GM19467 (cell line): Measurements from ENCODE around the gene ST8SIA6.
"Not testable (repeated sequence)": the region's sequence is repeated elsewhere in the genome, so short reads cannot be mapped to it uniquely, and the experiment has no call there.

Source experiments
- ATAC-seq: cut with Tn5 transposase; IDR thresholded peaks from one replicate; pipeline ENCODE4 v1.9.1; 2021; ENCODE audit warnings: mild to moderate bottlenecking, moderate library complexity; ENCODE audit not compliant: unreplicated experiment

ST8SIA6 gene

GRCh38 chr10:17454161-17455014 is at the start of gene ST8SIA6:
Gene ST8SIA6, minus strand, starts transcription at chr10:17454595. Its CDS starts 340 bp downstream, at chr10:17454255.
- peak; percentile 69 for ATAC-seq

GRCh38 chr10:17503795-17504194 is 49.4 kb upstream of the ST8SIA6 start:
- ATAC-seq = no peak

GRCh38 chr10:17502814-17503213 is 48.4 kb upstream of the ST8SIA6 start:
- no peak for ATAC-seq

GRCh38 chr10:17499014-17499413 is 44.6 kb upstream of the ST8SIA6 start:
- ATAC-seq = not testable (repeated sequence)

GRCh38 chr10:17497446-17498030 is 43.1 kb upstream of the ST8SIA6 start:
- ATAC-seq = no peak

GRCh38 chr10:17494626-17495260 is 40.3 kb upstream of the ST8SIA6 start:
- no peak for ATAC-seq

- ATAC-seq = no peak
These were observed 34.5 kb upstream of the ST8SIA6 start for GRCh38 chr10:17488848-17489247.

- ATAC-seq = no peak
These were observed 28.7 kb upstream of the ST8SIA6 start for GRCh38 chr10:17483079-17483478.

- ATAC-seq = no peak
These were observed 25.4 kb upstream of the ST8SIA6 start for GRCh38 chr10:17479822-17480221.

- no peak for ATAC-seq
These were observed 24.7 kb upstream of the ST8SIA6 start for GRCh38 chr10:17479015-17479615.

- ATAC-seq = peak; percentile 58
These were observed 21.7 kb upstream of the ST8SIA6 start for GRCh38 chr10:17476073-17476472.

- no peak for ATAC-seq
These were observed 21.3 kb upstream of the ST8SIA6 start for GRCh38 chr10:17475661-17476060.

- no peak for ATAC-seq
These were observed 20.4 kb upstream of the ST8SIA6 start for GRCh38 chr10:17474595-17475323.

- ATAC-seq = no peak
These were observed 19.0 kb upstream of the ST8SIA6 start for GRCh38 chr10:17473228-17473950.

GRCh38 chr10:17472481-17473227 is 18.3 kb upstream of the ST8SIA6 start:
- ATAC-seq = no peak

GRCh38 chr10:17470246-17470645 is 15.9 kb upstream of the ST8SIA6 start:
- ATAC-seq = no peak

- no peak for ATAC-seq
These were observed 11.1 kb upstream of the ST8SIA6 start for GRCh38 chr10:17465328-17466125.

- no peak for ATAC-seq
These were observed 10.2 kb upstream of the ST8SIA6 start for GRCh38 chr10:17464545-17464944.

- no peak for ATAC-seq
These were observed 6.4 kb upstream of the ST8SIA6 start for GRCh38 chr10:17460756-17461155.
